HG03039 (cell line): ENCODE results near the gene TMEM266.
A peak's percentile ranks its signal among the peaks of the same experiment; 100 is the strongest.

Experiments
- ATAC-seq: cut with Tn5 transposase; IDR thresholded peaks from one replicate; pipeline ENCODE4 v1.9.1; 2021; ENCODE audit warnings: mild to moderate bottlenecking, moderate library complexity; ENCODE audit not compliant: unreplicated experiment

TMEM266 gene

DNA sequence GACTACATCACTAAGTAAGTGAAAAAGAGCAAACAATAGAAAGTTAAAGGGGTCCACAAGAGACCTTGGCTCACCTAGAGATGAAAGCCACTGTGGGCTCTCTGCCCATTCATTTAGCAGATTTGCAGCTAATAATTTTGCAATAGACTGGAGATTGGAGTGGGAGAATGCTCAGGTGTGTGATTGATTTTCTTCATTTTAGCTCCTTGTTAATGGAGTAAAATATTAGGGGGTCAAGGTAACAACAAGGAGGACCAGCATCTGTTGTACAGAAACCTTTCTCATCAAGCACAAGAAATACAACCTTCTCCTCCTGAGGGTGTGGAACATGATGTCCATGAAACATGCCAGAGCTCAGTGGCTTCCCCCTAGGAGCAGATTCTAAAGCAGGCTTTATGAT, 63.2 kb downstream of the TMEM266 start:
- ATAC-seq, result no peak

DNA sequence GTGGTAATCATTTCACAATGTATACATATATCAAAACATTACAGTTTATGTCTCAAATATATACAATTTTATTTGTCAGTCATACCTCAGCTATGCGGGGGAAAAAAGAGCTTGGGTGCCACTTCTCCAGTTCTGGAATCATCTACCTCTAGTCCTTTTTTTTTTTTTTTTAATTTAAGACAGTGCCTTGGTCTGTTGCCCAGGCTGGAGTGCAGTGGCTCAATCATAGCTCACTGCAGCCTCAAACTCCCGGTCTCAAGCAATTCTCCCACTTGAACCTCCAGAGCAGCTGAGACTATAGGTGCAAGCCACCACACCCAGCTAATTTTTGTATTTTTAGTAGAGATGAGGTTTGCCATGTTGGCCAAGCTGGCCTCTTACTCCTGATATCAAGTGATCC, 67.4 kb downstream of the TMEM266 start:
- no peak for ATAC-seq

- no peak for ATAC-seq
These were observed 68.1 kb downstream of the TMEM266 start for GRCh38 chr15:76127880-76128279.

GRCh38 chr15:76134537-76134936, 74.8 kb downstream of the TMEM266 start:
- no peak for ATAC-seq

GRCh38 chr15:76135516-76135915, 75.7 kb downstream of the TMEM266 start:
- ATAC-seq, result no peak

DNA sequence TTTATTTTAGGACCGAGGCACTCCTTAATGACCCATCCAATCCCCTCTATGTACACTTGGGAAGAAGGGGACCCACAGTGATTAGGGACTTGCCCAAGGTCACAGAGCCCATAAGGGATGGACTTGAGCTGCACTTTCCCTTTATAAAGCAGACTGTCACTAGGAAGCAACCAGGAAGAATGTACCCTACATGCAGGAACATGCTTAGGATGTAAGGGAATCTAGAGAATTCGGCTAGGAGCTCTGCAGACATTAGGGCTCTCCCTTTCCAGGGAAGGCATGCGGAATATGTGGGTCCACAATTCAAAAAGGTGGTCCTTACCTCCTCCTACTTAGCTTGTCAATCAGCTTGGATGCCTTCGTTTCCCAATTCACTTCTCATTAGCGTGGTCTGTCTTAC, 78.7 kb downstream of the TMEM266 start:
- no peak for ATAC-seq

GRCh38 chr15:76139368-76140073, 79.7 kb downstream of the TMEM266 start:
- no peak for ATAC-seq

GRCh38 chr15:76140074-76140464, 80.3 kb downstream of the TMEM266 start:
- no peak for ATAC-seq

DNA sequence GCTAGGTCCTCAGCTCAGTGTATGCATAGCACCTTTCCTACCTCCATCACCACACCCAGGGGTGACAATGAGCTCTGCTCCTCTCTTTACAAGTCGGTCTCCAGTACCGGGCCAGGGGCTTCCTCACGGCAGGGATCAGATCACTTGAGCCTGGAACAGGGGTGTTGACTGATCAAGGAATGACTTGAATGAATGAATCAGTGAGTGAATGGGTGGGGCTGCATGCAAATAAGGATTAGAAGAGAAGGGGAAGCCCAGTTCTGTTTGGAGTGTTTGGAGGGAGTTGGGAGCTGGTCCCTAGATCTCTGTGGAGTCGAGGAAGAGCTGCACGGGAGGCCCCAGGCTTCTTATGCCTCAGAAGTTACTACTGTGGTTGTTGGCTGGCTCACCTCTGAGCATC, 87.0 kb downstream of the TMEM266 start:
- no peak for ATAC-seq

- peak; percentile 42 for ATAC-seq
These were observed 88.3 kb downstream of the TMEM266 start for GRCh38 chr15:76147906-76148570.

GRCh38 chr15:76149291-76149915, 89.6 kb downstream of the TMEM266 start:
- ATAC-seq, result no peak

DNA sequence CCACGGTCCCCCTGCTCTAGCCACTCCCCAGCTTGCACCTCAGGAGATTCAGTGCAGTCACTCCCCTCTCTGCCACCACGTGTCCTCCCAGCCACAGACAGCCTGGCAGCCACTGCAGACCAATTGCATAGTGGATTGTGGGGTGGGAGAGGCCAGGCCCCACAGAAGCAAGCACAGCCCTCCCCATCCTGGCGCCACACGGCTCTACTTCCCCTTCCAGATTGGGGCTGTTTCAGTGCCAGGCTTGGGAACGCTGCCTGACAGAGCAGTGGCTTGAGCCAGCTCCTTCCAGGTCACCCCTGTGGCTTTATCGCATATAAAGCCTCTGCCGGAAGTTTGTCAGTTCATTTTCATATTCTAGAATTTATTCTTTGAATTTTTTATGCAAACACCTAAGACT, 90.7 kb downstream of the TMEM266 start:
- no peak for ATAC-seq

DNA sequence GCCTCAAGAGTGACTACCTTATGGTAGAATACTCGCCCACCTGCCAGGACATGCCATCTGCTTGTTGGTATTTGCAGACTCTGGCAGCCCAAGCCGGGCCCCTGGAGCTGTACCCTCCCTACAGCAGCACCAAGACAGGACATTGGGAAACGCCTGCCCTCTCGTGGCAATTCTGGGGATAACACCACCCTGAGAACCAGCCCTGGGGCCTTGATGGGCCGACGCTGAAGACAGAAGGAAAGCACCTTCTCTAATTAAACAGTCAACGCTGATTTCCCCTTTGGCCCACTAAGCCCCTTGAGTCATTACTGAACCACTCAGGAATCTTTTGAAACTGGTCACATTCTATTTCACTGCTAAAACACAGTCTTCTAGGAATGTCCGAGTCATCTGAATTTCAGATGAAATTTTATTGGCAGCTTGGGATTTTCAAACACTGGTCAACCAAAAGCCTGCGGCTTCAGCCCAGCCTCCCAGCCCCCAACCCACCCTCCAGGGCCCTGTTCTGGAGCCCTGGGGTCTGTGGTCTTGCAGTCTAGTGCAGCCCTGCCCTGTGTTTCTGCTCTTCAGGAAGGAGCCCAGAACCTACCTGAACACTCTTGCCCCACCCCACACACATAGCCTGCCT, 91.3 kb downstream of the TMEM266 start:
- ATAC-seq, result peak; percentile 56

DNA sequence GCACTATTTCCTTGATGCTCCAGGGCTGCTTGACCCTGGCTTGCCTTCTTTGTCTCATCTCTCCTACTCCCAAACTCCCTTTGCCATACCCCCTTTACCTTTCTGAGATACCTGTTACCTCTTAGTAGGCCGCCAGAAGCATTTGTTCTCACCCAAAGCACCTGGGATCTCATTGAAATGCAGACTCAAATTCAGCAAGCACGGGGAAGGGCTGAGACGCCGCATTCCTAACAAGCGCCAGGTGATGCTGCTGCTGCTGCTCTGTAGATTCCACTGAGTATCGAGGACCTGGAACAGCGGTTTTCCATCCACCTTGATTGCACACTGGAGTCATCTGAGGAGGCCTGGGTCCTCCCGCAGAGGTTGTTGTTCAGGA, 91.8 kb downstream of the TMEM266 start:
- ATAC-seq, result no peak

GRCh38 chr15:76152197-76152596, 92.4 kb downstream of the TMEM266 start:
- no peak for ATAC-seq

GRCh38 chr15:76153241-76154197, 93.7 kb downstream of the TMEM266 start:
- ATAC-seq, result no peak

DNA sequence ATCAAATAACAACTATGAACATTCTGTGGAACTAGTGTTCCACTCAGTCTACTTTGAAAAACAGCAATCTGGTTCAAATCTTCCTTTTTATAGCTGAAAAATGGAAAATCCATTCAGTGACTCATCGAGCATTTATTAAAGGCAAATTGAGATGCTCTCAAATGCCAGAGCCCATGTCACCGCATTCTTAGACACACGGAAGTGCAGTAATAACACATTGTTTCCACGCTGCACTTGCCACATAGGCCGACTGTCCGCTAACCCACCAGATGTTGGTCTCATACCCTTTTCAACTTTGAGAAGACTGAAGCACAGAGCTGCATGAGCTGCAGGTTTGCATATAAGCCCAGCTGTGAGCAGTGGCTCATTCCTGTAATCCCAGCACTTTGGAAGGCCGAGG, 95.9 kb downstream of the TMEM266 start:
- ATAC-seq, result no peak

DNA sequence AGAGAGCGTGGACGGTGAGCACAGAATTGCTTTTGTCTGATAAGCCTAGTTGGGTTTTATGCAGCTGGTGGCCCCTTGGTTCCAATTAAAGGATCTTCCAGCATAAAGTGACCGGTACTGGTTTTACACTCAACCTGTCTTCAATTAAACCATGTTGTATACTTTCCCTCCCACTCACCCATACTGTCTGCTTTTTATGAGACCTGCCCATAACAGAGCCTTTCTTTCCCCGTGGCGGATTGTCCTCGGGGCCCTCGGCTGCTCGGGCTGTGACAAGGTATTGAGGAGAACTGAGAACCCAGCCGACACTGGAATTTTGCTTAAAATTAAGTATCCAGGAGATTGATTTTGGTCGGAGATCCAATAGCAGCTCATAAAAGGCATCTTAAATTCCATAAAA, 98.4 kb downstream of the TMEM266 start:
- ATAC-seq, result no peak

DNA sequence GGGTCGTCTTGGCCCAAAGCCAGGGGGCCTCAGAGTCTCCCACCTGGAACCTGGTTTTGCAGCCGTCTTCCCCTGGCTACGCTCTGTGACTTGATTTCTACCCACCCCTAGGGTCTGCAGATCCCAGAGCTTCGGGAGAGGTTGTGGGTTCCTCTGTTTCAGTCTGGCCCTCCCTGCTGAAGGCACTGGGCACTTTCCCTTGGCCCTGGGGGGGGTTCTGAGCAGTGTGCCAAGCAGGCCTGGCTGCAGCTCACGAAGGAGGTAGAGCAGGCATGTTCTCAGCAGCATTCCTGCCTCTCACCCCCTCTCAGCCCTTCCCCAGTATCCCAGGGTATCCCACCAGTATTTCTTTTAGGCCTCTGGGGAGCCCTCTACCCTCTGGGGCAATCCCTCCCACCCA, 99.0 kb downstream of the TMEM266 start:
- ATAC-seq, result no peak

DNA sequence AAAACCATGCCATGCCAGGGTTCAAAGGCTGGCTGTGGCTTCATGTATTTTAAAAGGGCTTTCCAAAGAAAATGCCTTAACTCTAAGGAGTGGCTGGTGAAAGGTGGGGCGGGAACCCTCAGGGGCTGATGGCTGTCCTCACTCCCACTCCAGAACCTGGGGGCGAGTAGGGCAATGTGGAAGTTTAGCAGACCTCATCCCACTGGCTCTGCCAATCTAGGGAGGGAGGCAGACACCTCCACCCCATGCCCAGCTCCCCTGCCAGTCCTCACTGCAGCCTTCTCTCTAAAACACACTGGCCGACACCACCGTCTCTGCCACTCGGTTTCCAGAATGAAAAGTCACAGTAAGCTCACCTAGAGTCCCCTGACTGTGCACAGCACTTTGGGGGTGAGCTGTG, 99.5 kb downstream of the TMEM266 start:
- ATAC-seq, result no peak
